ENCODE results near the gene PTPN5.

Gene PTPN5

GRCh38 chr11:18739685-18740084, 51.9 kb downstream of the PTPN5 start:
- ChIA-PET CTCF (interaction anchor here (0.8 to 8.5 kb wide), 7 partner anchors 8 to 635 kb away, joined by 3 to 62 read pairs (median 6); no protein-coding TSS in a partner anchor), POLR2A (no interaction called here)
- no peak for DNase-seq (ENCODE audit: extremely low spot score)
- no peak for TF ChIP-seq CTCF (IDR thresholded peaks at IDR 0.05; ENCODE audit: control extremely low read depth, extremely low read depth, low read depth, missing control alignments)

GRCh38 chr11:18737642-18738041, 54.0 kb downstream of the PTPN5 start:
- CTCF ChIA-PET: interaction anchor here (1.0 to 5.5 kb wide), 6 partner anchors 10 to 27 kb away, joined by 3 to 38 read pairs (median 4); partner anchors contain the start of gene IGSF22
- POLR2A ChIA-PET: no interaction called here
- TF ChIP-seq CTCF (IDR thresholded peaks at IDR 0.05; ENCODE audit: control extremely low read depth, extremely low read depth, low read depth, missing control alignments): no peak

GRCh38 chr11:18736590-18737148, 54.9 kb downstream of the PTPN5 start:
- CTCF ChIA-PET: interaction anchor here (1.0 to 5.5 kb wide), 5 partner anchors 9 to 14 kb away, joined by 3 to 38 read pairs (median 4); partner anchors contain the start of gene IGSF22
- no peak for DNase-seq (ENCODE audit: extremely low spot score)
- POLR2A ChIA-PET: no interaction called here
- no peak for TF ChIP-seq CTCF (IDR thresholded peaks at IDR 0.05; ENCODE audit: control extremely low read depth, extremely low read depth, low read depth, missing control alignments)

More at GRCh38 chr11:18737642-18738041, 54.0 kb downstream of the PTPN5 start:
- DNase-seq (ENCODE audit: extremely low spot score): no peak

GRCh38 chr11:18733202-18733601, 58.4 kb downstream of the PTPN5 start:
- TF ChIP-seq CTCF (IDR thresholded peaks at IDR 0.05; ENCODE audit: control extremely low read depth, extremely low read depth, low read depth, missing control alignments): no peak
- POLR2A ChIA-PET: no interaction called here
- CTCF ChIA-PET: interaction anchor here (0.6 to 14.5 kb wide), 10 partner anchors 10 to 618 kb away, joined by 3 to 361 read pairs (median 24); no protein-coding TSS in a partner anchor
- no peak for DNase-seq (ENCODE audit: extremely low spot score)

- POLR2A ChIA-PET: no interaction called here
Measured at GRCh38 chr11:18731949-18732821, 59.4 kb downstream of the PTPN5 start.

More at GRCh38 chr11:18731949-18732821, 59.4 kb downstream of the PTPN5 start:
- peak; percentile 98 for TF ChIP-seq CTCF (IDR thresholded peaks at IDR 0.05; ENCODE audit: control extremely low read depth, extremely low read depth, low read depth, missing control alignments)
- peak; percentile 75 for DNase-seq (ENCODE audit: extremely low spot score)
- CTCF ChIA-PET: interaction anchor here (0.6 to 14.5 kb wide), 31 partner anchors 10 to 628 kb away, joined by 3 to 361 read pairs (median 4); no protein-coding TSS in a partner anchor

Measured in GM10248 (cell line).